H1 (cell line): ENCODE data around the gene FIZ1. TPM values are rescaled to one million over a fixed set of nuclear protein-coding genes. Genes with fewer than 3 reads are reported as not detected.

ENCODE experiments used
- EZH2 ChIP-seq: fragments of 200-600 bp; sonication (generic); IDR thresholded peaks from 2 replicates; pipeline ENCODE4 v1.7.1; 2012; ENCODE audit warnings: low read depth, mild to moderate bottlenecking, moderate library complexity, low read length, inconsistent platforms; ENCODE audit not compliant: severe bottlenecking
- polyA plus RNA-seq, 7 experiments: library from polyadenylated mRNA; depleted of rRNA in 3 of 7; stranded (reverse) in 5 of 7; unstranded in 2 of 7; fragments of >200 nt in 5 of 7; fragments of 200-250 nt in 2 of 7; gene quantifications; 1 replicate in 5 of 7; 2 replicates in 1 of 7; 4 replicates in 1 of 7; pipeline versions ENCODE4 v1.2.1 to v1.2.3, GENCODE V29; 2011 to 2013; ENCODE audit warnings: missing spikeins in 2 of 7, mixed read lengths in 2 of 7
- total RNA-seq: library from RNA; stranded (reverse); fragmentation: NEBNext Ultra II Directional; extraction: Animal tissue kit (Norgen Biotek cat#: 25700); gene quantifications from 2 replicates; pipeline ENCODE4 v1.2.1, GENCODE V29; 2021

The FIZ1 gene
- total and polyA plus RNA-seq, 2 of the 8 experiments (the other 6 are each of a cell fraction or from before 2014, with no cell fraction given) = 9.1 to 18.5 TPM

DNA sequence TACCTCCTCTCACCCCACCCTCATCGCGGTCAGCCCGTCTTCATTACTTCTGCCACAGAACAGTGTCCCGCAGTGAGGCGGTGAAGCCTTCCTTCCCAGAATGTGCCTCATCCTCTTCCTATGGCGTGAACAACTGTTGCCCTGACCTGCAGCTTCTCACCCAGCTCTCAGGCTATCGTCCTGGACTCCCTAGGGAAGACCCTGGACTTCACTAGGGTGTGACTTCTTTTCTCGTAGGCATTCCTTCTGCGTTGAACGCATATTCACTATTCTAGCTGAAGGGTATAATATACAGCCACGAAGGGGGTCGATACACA is 7.1 kb upstream of the FIZ1 start (continued):
- no peak for TF ChIP-seq EZH2
